BJ (cell line): ENCODE measurements around the gene RCAN1. TPM values are rescaled to one million over a fixed set of nuclear protein-coding genes. Genes with fewer than 3 reads are reported as not detected.

Experiments used
- CTCF ChIA-PET: fragments of 350-600 bp; formaldehyde crosslinking; extraction: SDS; loops from one replicate; lab custom pipeline; 2021; ENCODE audit warnings: antibody characterized with exemption, inconsistent platforms; lab: Yijun Ruan, JAX
- POLR2A ChIA-PET: fragments of 300-600 bp; sonication (Branson Sonifier 250); formaldehyde crosslinking; extraction: SDS; loops from one replicate; lab custom pipeline; 2021; ENCODE audit warnings: antibody characterized with exemption; lab: Charles Lee
- DNase-seq: peaks from one replicate; pipeline ENCODE4 v3.0.0-alpha.2; 2011; ENCODE audit warnings: low read depth
- H3K27me3 ChIP-seq: 2 replicates; pipeline ENCODE4 v1.6.0; 2011; ENCODE audit warnings: low read length; ENCODE audit not compliant: control insufficient read depth, insufficient read depth
- H3K36me3 ChIP-seq: 2 replicates; pipeline ENCODE4 v1.5.1; 2011; ENCODE audit warnings: low read length; ENCODE audit not compliant: control insufficient read depth, insufficient read depth
- H3K4me3 ChIP-seq: 2 replicates; pipeline ENCODE4 v1.5.1; 2011; ENCODE audit warnings: low read depth, mild to moderate bottlenecking, control low read depth, low read length
- CTCF ChIP-seq: IDR thresholded peaks from 2 replicates; pipeline ENCODE4 v1.5.1; 2011; ENCODE audit warnings: low read depth, mild to moderate bottlenecking, control low read depth, inconsistent platforms, low read length, moderate library complexity; ENCODE audit not compliant: insufficient read depth
- polyA plus RNA-seq: library from polyadenylated mRNA; depleted of rRNA; stranded (reverse); fragments of >200 nt; gene quantifications from 2 replicates; pipeline ENCODE4 v1.2.3, GENCODE V29; 2011

The RCAN1 gene
- polyA plus RNA-seq, 1 experiment, result 56.2 TPM

GRCh38 chr21:34649400-34649799 is 34.5 kb upstream of the RCAN1 start:
- peaks cover 13% of the 10 kb centered on the region for H3K27me3 ChIP-seq
- CTCF ChIA-PET, result interaction anchor here (1.6 kb wide), 1 partner anchor 18 kb away, joined by 6 read pairs; no protein-coding TSS in a partner anchor
- no peak overlapping the region for H3K4me3 ChIP-seq
- TF ChIP-seq CTCF, result no peak
- POLR2A ChIA-PET, result no interaction called here
- H3K36me3 ChIP-seq, result no peaks in the 10 kb centered on the region
- no peak for DNase-seq

- DNase-seq, result no peak
- peaks cover 13% of the 10 kb centered on the region for H3K27me3 ChIP-seq
- ChIA-PET CTCF (interaction anchor here (1.6 kb wide), 1 partner anchor 18 kb away, joined by 6 read pairs; no protein-coding TSS in a partner anchor), POLR2A (no interaction called here)
- TF ChIP-seq CTCF, result no peak
- H3K36me3 ChIP-seq, result no peaks in the 10 kb centered on the region
- no peak overlapping the region for H3K4me3 ChIP-seq
Observed at GRCh38 chr21:34648739-34649297, 33.9 kb upstream of the RCAN1 start.

GRCh38 chr21:34647555-34647954 is 32.6 kb upstream of the RCAN1 start:
- ChIA-PET POLR2A (no interaction called here), CTCF (no interaction called here)
- H3K36me3 ChIP-seq, result no peaks in the 10 kb centered on the region
- no peak for DNase-seq
- TF ChIP-seq CTCF, result no peak
- H3K4me3 ChIP-seq, result no peak overlapping the region
- H3K27me3 ChIP-seq, result peaks cover 8% of the 10 kb centered on the region

DNA sequence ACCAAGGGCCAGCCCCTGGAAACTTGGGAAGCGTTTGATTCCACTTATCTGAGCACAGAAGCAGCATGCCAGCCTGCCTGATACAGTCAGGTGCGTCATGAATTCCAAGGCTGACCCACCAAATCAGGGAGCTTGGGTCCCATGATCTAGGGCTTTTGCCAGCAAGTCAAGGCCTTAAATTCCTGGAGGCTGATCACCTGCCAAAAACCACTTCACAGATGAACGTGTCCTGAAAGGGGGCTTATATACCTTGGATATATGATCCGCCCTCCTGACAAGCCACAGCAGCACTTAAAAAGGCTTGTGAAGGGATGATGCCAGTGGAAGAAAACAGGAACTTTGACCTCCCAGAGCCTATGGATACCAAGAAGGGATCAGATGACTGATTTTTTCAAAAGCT is 29.9 kb upstream of the RCAN1 start:
- no peak for TF ChIP-seq CTCF
- Histone ChIP-seq H3K27me3 (peaks cover 8% of the 10 kb centered on the region), H3K4me3 (no peak overlapping the region), H3K36me3 (no peaks in the 10 kb centered on the region)
- DNase-seq, result no peak
- ChIA-PET CTCF (no interaction called here), POLR2A (no interaction called here)

DNA sequence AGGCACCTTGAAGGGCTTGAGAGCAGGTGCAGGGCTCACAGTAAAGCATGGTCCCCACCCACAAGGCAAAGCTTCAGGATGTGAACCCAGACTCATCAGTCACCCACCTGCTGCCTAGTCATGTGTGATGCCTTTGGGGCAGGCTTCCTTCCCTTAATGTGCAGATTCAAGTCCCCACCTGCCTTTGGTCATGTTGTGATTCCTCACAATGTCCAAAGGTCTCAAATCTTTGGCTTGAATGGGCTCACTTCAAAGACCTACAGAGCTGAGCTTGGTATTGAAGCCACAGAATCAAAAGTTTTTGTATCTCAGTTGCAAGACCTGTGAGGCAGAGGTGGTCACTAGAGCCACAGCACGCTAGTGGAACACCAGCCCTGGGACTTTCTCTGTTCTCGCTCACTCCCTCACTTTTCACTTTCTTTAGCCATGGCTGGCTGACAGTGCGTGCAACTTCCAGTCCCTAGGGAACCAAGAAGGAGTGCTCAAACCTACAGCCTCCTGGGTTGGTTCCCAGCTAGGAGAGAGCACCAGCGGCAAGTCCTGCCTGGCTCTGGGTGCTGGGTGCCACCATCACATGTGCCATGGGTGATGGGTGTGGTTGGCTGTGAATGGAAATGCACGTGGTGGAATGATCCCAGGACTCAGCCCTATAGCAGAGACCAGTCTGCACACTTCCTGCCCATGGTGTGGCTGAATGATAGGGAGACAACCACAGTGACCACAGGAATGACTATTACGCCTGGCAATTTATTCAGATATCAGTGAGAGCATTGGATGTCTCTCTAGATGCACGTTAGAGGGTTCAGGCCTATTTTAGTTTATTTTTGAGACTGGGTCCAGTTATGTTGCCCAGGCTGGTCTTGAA is 27.5 kb upstream of the RCAN1 start:
- H3K36me3 ChIP-seq, result no peaks in the 10 kb centered on the region
- ChIA-PET CTCF (interaction anchor here (1.0 to 1.3 kb wide), 3 partner anchors 12 to 282 kb away, joined by 3 to 6 read pairs (median 3); no protein-coding TSS in a partner anchor), POLR2A (no interaction called here)
- no peak for DNase-seq
- TF ChIP-seq CTCF, result no peak
- H3K4me3 ChIP-seq, result no peak overlapping the region
- H3K27me3 ChIP-seq, result no peaks in the 10 kb centered on the region; the same call in none of the 2 replicates
